ENCODE measurements around the gene MICAL1.

GRCh38 chr6:109447087-109447486, 8.5 kb downstream of the MICAL1 start:
- TF ChIP-seq POLR2AphosphoS5 (IDR thresholded peaks at IDR 0.05; ENCODE audit: borderline replicate concordance, low read depth, low read length), result no peak
- no peak for TF ChIP-seq EZH2 (IDR thresholded peaks at IDR 0.05)
